Kidney (tissue), 14 donors: Measurements from ENCODE around the gene SARM1. TPM values are rescaled to one million over a fixed set of nuclear protein-coding genes. Genes with fewer than 3 reads are reported as not detected.
"Not testable (repeated sequence)": the region's sequence is repeated elsewhere in the genome, so short reads cannot be mapped to it uniquely, and the experiment has no call there.

Experiments
- DNase-seq, 5 donors: peaks; one replicate each; pipeline ENCODE4 v3.0.0-alpha.2; 2013 to 2020
- FAIRE-seq: peaks from 2 replicates; lab custom pipeline; 2012; peaks lifted over from hg19 to GRCh38; lab: Jason Lieb, UNC
- H3K27ac ChIP-seq, 2 donors: one replicate each; pipeline ENCODE4 v1.7.0; 2013; ENCODE audit warnings: low read depth in 2 of 2, low read length in 2 of 2, inconsistent platforms in 1 of 2
- H3K27me3 ChIP-seq: one replicate; pipeline ENCODE4 v1.7.1; 2013; ENCODE audit warnings: low read length, inconsistent platforms; ENCODE audit not compliant: control insufficient read depth, insufficient read depth
- H3K36me3 ChIP-seq, 3 donors: one replicate each; pipeline versions ENCODE4 v1.7.0 to v1.7.1; 2013; ENCODE audit warnings: low read length in 3 of 3, control low read depth in 1 of 3, inconsistent platforms in 1 of 3; ENCODE audit not compliant: insufficient read depth in 3 of 3, control insufficient read depth in 2 of 3
- H3K4me1 ChIP-seq, 3 donors: one replicate each; pipeline versions ENCODE4 v1.7.0 to v1.7.1; 2013; ENCODE audit warnings: low read length in 3 of 3, inconsistent platforms in 1 of 3, low read depth in 1 of 3; ENCODE audit not compliant: control insufficient read depth in 2 of 3, insufficient read depth in 2 of 3
- H3K4me3 ChIP-seq, 3 donors: one replicate each; pipeline versions ENCODE4 v1.7.0 to v1.8.1; 2013; ENCODE audit warnings: low read length in 3 of 3, control low read depth in 1 of 3, inconsistent platforms in 1 of 3
- H3K9ac ChIP-seq, 3 donors: one replicate each; pipeline versions ENCODE4 v1.7.0 to v1.7.1; 2013; ENCODE audit warnings: low read length in 3 of 3, control low read depth in 1 of 3, inconsistent platforms in 1 of 3
- H3K9me3 ChIP-seq, 3 donors: one replicate each; pipeline versions ENCODE4 v1.7.0 to v1.7.1; 2013; ENCODE audit warnings: low read length in 3 of 3, control low read depth in 1 of 3, inconsistent platforms in 1 of 3; ENCODE audit not compliant: control insufficient read depth in 2 of 3, insufficient read depth in 1 of 3
- CTCF ChIP-seq: IDR thresholded peaks from 3 replicates; pipeline ENCODE4 v1.5.1; 2012; ENCODE audit warnings: mild to moderate bottlenecking, moderate library complexity, borderline replicate concordance; ENCODE audit not compliant: insufficient read depth; ENCODE audit errors: extremely low read depth
- intact Hi-C: fragments of 100-400 bp; cut with DNase I; formaldehyde crosslinking; loops from one replicate; pipeline ENCODE4 v1.11.1; 2022
- polyA plus RNA-seq: library from polyadenylated mRNA; stranded (reverse); fragments of 350-450 nt; fragmentation: Illumina TruSeq; extraction: RNeasy Lipid Tissue Mini Kit (QIAGEN cat#74804); gene quantifications from one replicate; pipeline ENCODE4 v1.2.3, GENCODE V29; 2014; ENCODE audit warnings: low read depth, low replicate concordance; ENCODE audit not compliant: insufficient read depth
- total RNA-seq: library from RNA; stranded (reverse); fragmentation: NEBNext Ultra II Directional; extraction: Animal tissue kit (Norgen Biotek cat#: 25700); gene quantifications from one replicate; pipeline ENCODE4 v1.2.1, GENCODE V29; 2021
- donor health status: control.
- donor health status: control.
- donor health status: control.
- donor health status: control.
- donor health status: control.
- donor health status: DM: yes; HTN: yes; CAD: no.
- donor health status: Normal renal cell carcinoma (clear cell type).

SARM1 gene
- total and polyA plus RNA-seq, 2 donors from 2014 or later = 10.4 to 23.8 TPM

- peak; percentile 100 for DNase-seq
These were observed 36.1 kb upstream of the SARM1 start, which contains the start of the genes IFT20 and TNFAIP1 for GRCh38 chr17:28335201-28335958. TSS of gene IFT20 (minus strand) at chr17:28335472. CDS start at chr17:28331985, 3,487 bp downstream. TSS of gene TNFAIP1 (plus strand) at chr17:28335761. CDS start at chr17:28339522, 3,761 bp downstream.

GRCh38 chr17:28335959-28336871 lies 35.3 kb upstream of the SARM1 start:
- H3K4me3 ChIP-seq = peak overlapping the region; percentile 89 to 96 (median 96)
- peak overlapping the region; percentile 94 to 97 for H3K27ac ChIP-seq
- FAIRE-seq (no peak), DNase-seq (peak; percentile 85 to 94 (median 88))
- no peaks in the 10 kb centered on the region for H3K9me3 ChIP-seq
- intact Hi-C loops = no loop called here
- no peak for TF ChIP-seq CTCF
- peaks cover 0 to 15% (median 9%) of the 10 kb centered on the region in 3 donors for H3K36me3 ChIP-seq
- peak overlapping the region; percentile 89 to 97 (median 97) for H3K9ac ChIP-seq
- no peaks in the 10 kb centered on the region for H3K27me3 ChIP-seq
- peaks cover 6 to 19% (median 13%) of the 10 kb centered on the region in 3 donors for H3K4me1 ChIP-seq

More at GRCh38 chr17:28335201-28335958, 36.1 kb upstream of the SARM1 start, which contains the start of the genes IFT20 and TNFAIP1:
- intact Hi-C loops = no loop called here
- Histone ChIP-seq H3K9me3 (no peaks in the 10 kb centered on the region), H3K4me3 (peak within 1 kb of the TSS; percentile 89 to 96 (median 96)), H3K9ac (peak within 1 kb of the TSS; percentile 89 to 97 (median 97)), H3K4me1 (peaks cover 6 to 19% (median 13%) of the 10 kb centered on the region in 3 donors), H3K27me3 (no peaks in the 10 kb centered on the region), H3K27ac (peak within 1 kb of the TSS; percentile 94 to 97), H3K36me3 (peaks cover 0 to 16% (median 11%) of the 10 kb centered on the region in 3 donors)
- TF ChIP-seq CTCF = no peak
- FAIRE-seq = peak; percentile 94

- Histone ChIP-seq H3K4me1 (peaks cover 6 to 19% (median 13%) of the 10 kb centered on the region in 3 donors), H3K27me3 (no peaks in the 10 kb centered on the region), H3K36me3 (peaks cover 3 to 29% (median 18%) of the 10 kb centered on the region in 3 donors), H3K4me3 (no peak overlapping the region), H3K9me3 (no peaks in the 10 kb centered on the region), H3K27ac (peak overlapping the region; percentile 16 to 56), H3K9ac (no peak overlapping the region)
- intact Hi-C loops = no loop called here
- DNase-seq (peak in 1 of 5 donors; percentile 47), FAIRE-seq (no peak)
- TF ChIP-seq CTCF = peak; percentile 7
These were observed 33.3 kb upstream of the SARM1 start for GRCh38 chr17:28338056-28338768.

- H3K9ac ChIP-seq, H3K4me3 ChIP-seq, intact Hi-C loops, H3K9me3 ChIP-seq, H3K27me3 ChIP-seq, H3K27ac ChIP-seq, FAIRE-seq: not testable (repeated sequence)
- peaks cover 3 to 30% (median 22%) of the 10 kb centered on the region in 3 donors for H3K36me3 ChIP-seq
- DNase-seq = peak in 1 of 5 donors; percentile 41
- H3K4me1 ChIP-seq = peaks cover 6 to 17% (median 13%) of the 10 kb centered on the region in 3 donors
These were observed 32.7 kb upstream of the SARM1 start for GRCh38 chr17:28338769-28339212.
